A673 (cell line): Measurements from ENCODE around the gene SBF2.

Experiments used
- EZH2 ChIP-seq: fragments of 200-600 bp; sonication (generic); IDR thresholded peaks from 2 replicates; pipeline ENCODE4 v1.6.1; 2017; ENCODE audit warnings: borderline replicate concordance, low read depth, mild to moderate bottlenecking, mixed read lengths, antibody characterized with exemption, low read length; ENCODE audit not compliant: poor library complexity, severe bottlenecking
- TF ChIP-seq, protein P1 (sequence below): fragments of 300-800, 200-600 bp; sonication (generic); conservative IDR thresholded peaks from 2 replicates; pipeline ENCODE4 v1.5.1; 2017; ENCODE audit warnings: low read depth, mild to moderate bottlenecking, antibody characterized with exemption, low read length, moderate library complexity, mixed read lengths

DNA sequence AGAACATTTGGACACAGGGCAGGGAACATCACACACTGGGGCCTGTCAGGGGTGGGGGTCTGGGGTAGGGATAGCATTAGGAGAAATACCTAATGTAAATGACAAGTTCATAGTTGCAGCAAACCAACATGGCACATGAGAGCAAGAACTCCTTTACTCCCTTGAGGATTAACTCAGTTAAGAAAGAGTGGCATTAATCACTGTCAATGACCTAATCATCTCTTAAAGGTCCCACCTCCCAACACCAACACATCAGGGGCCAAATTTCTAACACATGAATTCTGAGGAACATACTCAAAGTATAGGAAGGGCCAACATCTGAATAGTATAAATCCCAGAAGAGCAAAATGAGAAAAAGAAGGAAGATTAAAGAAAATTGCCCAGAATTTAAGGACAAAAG is 357.3 kb downstream of the SBF2 start:
- no peak for TF ChIP-seq EZH2
- TF ChIP-seq, protein P1, sequence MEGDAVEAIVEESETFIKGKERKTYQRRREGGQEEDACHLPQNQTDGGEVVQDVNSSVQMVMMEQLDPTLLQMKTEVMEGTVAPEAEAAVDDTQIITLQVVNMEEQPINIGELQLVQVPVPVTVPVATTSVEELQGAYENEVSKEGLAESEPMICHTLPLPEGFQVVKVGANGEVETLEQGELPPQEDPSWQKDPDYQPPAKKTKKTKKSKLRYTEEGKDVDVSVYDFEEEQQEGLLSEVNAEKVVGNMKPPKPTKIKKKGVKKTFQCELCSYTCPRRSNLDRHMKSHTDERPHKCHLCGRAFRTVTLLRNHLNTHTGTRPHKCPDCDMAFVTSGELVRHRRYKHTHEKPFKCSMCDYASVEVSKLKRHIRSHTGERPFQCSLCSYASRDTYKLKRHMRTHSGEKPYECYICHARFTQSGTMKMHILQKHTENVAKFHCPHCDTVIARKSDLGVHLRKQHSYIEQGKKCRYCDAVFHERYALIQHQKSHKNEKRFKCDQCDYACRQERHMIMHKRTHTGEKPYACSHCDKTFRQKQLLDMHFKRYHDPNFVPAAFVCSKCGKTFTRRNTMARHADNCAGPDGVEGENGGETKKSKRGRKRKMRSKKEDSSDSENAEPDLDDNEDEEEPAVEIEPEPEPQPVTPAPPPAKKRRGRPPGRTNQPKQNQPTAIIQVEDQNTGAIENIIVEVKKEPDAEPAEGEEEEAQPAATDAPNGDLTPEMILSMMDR: no peak
